ENCODE results near the gene SRSF1.

SRSF1 gene

GRCh38 chr17:58010067-58010799, 3.2 kb upstream of the SRSF1 start:
- no peak for DNase-seq

GRCh38 chr17:58007781-58008706, 998 bp upstream of the SRSF1 start:
- DNase-seq: no peak

GRCh38 chr17:58006560-58006923, 504 bp downstream of the SRSF1 start:
- peak; percentile 67 for DNase-seq

- no peak for DNase-seq
Measured at GRCh38 chr17:58005728-58006559, 1.1 kb downstream of the SRSF1 start.

GRCh38 chr17:58005031-58005727, 1.9 kb downstream of the SRSF1 start:
- no peak for DNase-seq

- DNase-seq: no peak
Measured at GRCh38 chr17:58004060-58004459, 3.0 kb downstream of the SRSF1 start.

GRCh38 chr17:58002973-58003372, 4.1 kb downstream of the SRSF1 start:
- no peak for DNase-seq

- no peak for DNase-seq
Measured at GRCh38 chr17:58002154-58002948, 4.7 kb downstream of the SRSF1 start.

- DNase-seq: no peak
Measured at GRCh38 chr17:58001461-58002124, 5.5 kb downstream of the SRSF1 start.

GRCh38 chr17:57999496-58000017, 7.5 kb downstream of the SRSF1 start:
- peak; percentile 73 for DNase-seq

GRCh38 chr17:57999010-57999495, 8.0 kb downstream of the SRSF1 start:
- no peak for DNase-seq

GRCh38 chr17:57997085-57997809, 9.8 kb downstream of the SRSF1 start:
- DNase-seq: no peak

GRCh38 chr17:57995076-57995956, 11.7 kb downstream of the SRSF1 start:
- DNase-seq: peak; percentile 67

GRCh38 chr17:57994436-57994835, 12.6 kb downstream of the SRSF1 start:
- DNase-seq: no peak

- DNase-seq: peak; percentile 48
Measured at GRCh38 chr17:57993471-57994365, 13.3 kb downstream of the SRSF1 start.

GRCh38 chr17:57991537-57991936, 15.5 kb downstream of the SRSF1 start:
- no peak for DNase-seq

GRCh38 chr17:57990037-57990436, 17.0 kb downstream of the SRSF1 start:
- DNase-seq: no peak
